BLaER1 treated with 17β-estradiol and CSF1 and Interleukin-3, amounts not matched to agents 10 nM and 100 nM (cell line): Measurements from ENCODE around the gene CRYGB.
A peak's percentile ranks its signal among the peaks of the same experiment; 100 is the strongest.
"Not testable (repeated sequence)": the region's sequence is repeated elsewhere in the genome, so short reads cannot be mapped to it uniquely, and the experiment has no call there.

Source experiments
- H3K27ac ChIP-seq, 11 experiments: shearing (Covaris generic); formaldehyde crosslinking; 2 replicates each; pipeline ENCODE4 v1.8.1; 2022
- H3K27me3 ChIP-seq, 11 experiments: shearing (Covaris generic); formaldehyde crosslinking; 2 replicates each; pipeline ENCODE4 v1.8.1; 2022
- H3K36me3 ChIP-seq, 11 experiments: shearing (Covaris generic); formaldehyde crosslinking; 2 replicates each; pipeline ENCODE4 v1.8.1; 2022
- H3K4me1 ChIP-seq, 10 experiments: shearing (Covaris generic); formaldehyde crosslinking; 2 replicates each; pipeline ENCODE4 v1.8.1; 2022
- H3K4me2 ChIP-seq, 11 experiments: shearing (Covaris generic); formaldehyde crosslinking; 2 replicates each; pipeline ENCODE4 v1.8.1; 2022
- H3K4me3 ChIP-seq, 10 experiments: shearing (Covaris generic); formaldehyde crosslinking; 2 replicates each; pipeline ENCODE4 v1.8.1; 2022
- H3K9ac ChIP-seq, 11 experiments: shearing (Covaris generic); formaldehyde crosslinking; 2 replicates each; pipeline ENCODE4 v1.8.1; 2022
- H3K9me3 ChIP-seq, 11 experiments: shearing (Covaris generic); formaldehyde crosslinking; replicated peaks in 1 of 11; 2 replicates each; pipeline ENCODE4 v1.8.1; 2022
- H4K20me1 ChIP-seq, 11 experiments: shearing (Covaris generic); formaldehyde crosslinking; 2 replicates each; pipeline ENCODE4 v1.8.1; 2022
- Cebpa-rat ChIP-seq, 11 experiments: shearing (Covaris generic); IDR thresholded peaks; 2 replicates each; pipeline ENCODE4 v1.8.1; 2022

CRYGB gene

DNA sequence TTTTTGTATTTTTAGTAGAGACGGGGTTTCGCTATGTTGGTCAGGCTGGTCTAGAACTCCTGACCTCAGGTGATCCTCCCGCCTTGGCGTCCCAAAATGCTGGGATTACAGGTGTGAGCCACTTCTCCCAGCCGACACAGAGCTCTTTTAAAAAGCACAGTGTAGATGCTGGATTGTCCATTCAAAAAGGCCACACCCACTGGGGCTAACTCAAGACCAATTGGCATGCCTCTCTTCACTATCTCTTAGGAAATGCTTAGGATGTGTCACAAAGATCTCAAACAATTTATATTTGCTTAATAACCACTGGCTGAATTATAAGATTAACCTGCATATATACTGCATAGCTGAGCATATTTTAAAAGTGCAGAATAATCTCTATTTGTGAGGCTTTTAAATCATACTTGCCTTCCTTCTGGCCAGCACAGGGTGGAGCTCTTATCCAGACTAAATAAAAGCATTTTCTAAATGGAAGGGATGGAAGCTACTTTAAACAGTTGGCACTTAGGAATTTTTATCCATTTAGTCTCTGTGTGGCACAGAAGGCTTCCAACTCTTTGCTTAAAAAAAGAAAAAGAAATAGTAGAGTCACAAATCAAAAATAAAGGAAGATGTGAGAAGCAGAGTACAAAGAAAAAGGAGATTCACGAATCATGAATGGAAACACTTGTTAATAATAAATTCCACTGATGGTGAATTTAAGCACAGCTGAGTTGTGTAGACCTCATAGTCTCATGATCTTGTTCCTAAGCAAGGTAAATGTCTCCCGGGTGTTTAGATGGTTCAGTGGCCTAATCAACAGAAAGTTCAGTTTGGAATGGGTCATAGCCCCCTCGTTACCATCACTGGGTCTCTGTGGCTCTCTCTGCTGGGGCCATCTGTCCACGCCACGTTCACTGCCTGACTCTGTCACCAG, 44.0 kb downstream of the CRYGB start:
- Histone ChIP-seq H3K27ac (no peak overlapping the region), H3K9me3 (no peaks in the 10 kb centered on the region; a peak in 1 of 22 replicates), H3K4me1 (peaks cover 0 to 2% (median 0%) of the 10 kb centered on the region in 10 experiments; a peak in 4 of 20 replicates), H4K20me1 (no peaks in the 10 kb centered on the region), H3K4me3 (no peak overlapping the region), H3K36me3 (no peaks in the 10 kb centered on the region), H3K9ac (no peak overlapping the region), H3K27me3 (no peaks in the 10 kb centered on the region), H3K4me2 (no peak overlapping the region)
- no peak for TF ChIP-seq Cebpa-rat (IDR thresholded peaks at IDR 0.05)

DNA sequence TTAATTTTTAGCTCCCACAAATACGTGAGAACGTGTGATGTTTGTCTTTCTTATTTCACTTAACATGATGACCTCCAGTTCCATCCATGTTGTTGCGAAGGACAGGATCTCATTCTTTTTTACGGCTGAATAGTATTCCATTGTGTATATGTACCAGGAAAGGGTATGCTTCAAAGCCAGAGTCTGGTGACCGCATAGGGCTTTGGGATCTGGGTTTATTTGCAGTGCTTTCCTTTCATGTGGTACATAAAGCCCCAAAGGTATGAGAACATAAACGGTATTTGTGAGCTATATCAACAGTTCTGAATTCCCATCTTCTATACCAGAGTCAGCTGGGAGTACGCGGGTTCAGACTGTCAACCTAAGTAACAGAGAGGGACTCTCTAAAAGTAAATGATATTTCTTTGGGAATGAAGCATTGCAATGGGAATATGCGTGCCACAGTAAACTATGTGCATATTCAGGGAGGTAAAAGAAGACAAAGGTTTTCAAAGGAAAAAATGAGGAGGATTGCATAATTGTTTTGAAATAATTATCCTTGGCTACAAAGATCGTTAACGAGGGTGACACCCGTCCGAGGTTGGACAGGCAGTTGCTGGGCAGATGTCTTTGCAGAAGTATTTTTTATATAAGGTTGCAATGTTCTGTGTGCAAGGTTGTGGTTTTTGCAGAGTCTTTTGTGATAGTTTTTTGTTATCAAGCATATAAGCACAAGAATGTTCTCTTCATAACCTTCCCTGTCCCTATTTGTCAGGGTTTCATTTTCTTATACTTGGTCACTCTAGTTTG, 46.1 kb downstream of the CRYGB start:
- no peaks in the 10 kb centered on the region for H4K20me1 ChIP-seq
- no peak for TF ChIP-seq Cebpa-rat (IDR thresholded peaks at IDR 0.05)
- H3K4me3 ChIP-seq = no peak overlapping the region
- peaks cover 0 to 20% (median 13%) of the 10 kb centered on the region in 10 experiments; a peak in 17 of 20 replicates for H3K4me1 ChIP-seq
- peaks cover 0 to 17% (median 9%) of the 10 kb centered on the region in 11 experiments; a peak in 15 of 22 replicates for H3K9me3 ChIP-seq
- no peak overlapping the region for H3K4me2 ChIP-seq
- no peak overlapping the region for H3K9ac ChIP-seq
- H3K27ac ChIP-seq = no peak overlapping the region
- H3K36me3 ChIP-seq = no peaks in the 10 kb centered on the region
- no peaks in the 10 kb centered on the region for H3K27me3 ChIP-seq

DNA sequence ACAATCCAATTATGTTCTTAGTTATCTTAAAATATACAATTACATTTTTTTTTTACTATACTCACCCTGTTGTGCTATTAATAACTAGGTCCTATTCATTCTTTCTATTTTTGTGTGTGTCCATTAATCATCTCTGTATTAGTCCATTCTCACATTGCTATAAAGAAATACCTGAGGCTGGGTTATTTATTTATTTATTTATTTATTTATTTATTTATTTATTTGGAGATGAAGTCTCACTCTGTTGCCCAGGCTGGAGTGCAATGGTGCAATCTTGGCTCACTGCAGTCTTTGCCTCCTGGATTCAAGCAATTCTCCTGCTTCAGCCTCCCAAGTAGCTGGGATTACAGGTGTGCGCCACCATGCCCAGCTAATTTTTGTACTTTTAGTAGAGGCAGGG, 47.3 kb downstream of the CRYGB start:
- not testable (repeated sequence) for H3K36me3 ChIP-seq, H3K27ac ChIP-seq, H3K27me3 ChIP-seq, H3K9ac ChIP-seq, H3K4me2 ChIP-seq, H4K20me1 ChIP-seq, H3K4me3 ChIP-seq
- Histone ChIP-seq H3K4me1 (peaks cover 0 to 25% (median 16%) of the 10 kb centered on the region in 10 experiments; a peak in 17 of 20 replicates), H3K9me3 (peaks cover 0 to 22% (median 13%) of the 10 kb centered on the region in 11 experiments; a peak in 15 of 22 replicates)

DNA sequence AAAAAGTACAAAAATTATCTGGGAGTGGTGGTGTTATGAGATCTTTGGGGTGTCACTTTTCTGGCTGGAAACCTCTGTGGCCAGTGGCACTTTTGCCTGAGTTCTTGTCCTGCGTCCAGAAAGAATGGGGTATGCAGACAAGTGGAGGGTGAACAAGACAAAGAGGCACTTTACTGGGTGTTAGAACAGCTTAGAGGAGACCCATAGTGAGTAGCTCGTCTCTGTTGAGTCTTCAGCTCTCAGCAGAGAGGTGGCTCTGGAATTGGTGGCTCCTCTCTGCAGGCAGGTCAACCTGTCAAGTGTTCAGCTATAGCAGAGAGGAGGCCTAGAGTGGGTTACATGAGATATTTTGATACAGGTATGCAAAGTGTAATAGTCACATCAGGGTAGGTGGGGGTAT, 47.7 kb downstream of the CRYGB start:
- Histone ChIP-seq H4K20me1 (no peaks in the 10 kb centered on the region), H3K4me2 (no peak overlapping the region), H3K4me1 (peaks cover 4 to 29% (median 19%) of the 10 kb centered on the region in 10 experiments), H3K36me3 (no peaks in the 10 kb centered on the region), H3K9me3 (peaks cover 0 to 22% (median 13%) of the 10 kb centered on the region in 11 experiments; a peak in 15 of 22 replicates), H3K9ac (no peak overlapping the region), H3K27ac (no peak overlapping the region), H3K4me3 (no peak overlapping the region), H3K27me3 (no peaks in the 10 kb centered on the region)
- TF ChIP-seq Cebpa-rat (IDR thresholded peaks at IDR 0.05) = no peak

DNA sequence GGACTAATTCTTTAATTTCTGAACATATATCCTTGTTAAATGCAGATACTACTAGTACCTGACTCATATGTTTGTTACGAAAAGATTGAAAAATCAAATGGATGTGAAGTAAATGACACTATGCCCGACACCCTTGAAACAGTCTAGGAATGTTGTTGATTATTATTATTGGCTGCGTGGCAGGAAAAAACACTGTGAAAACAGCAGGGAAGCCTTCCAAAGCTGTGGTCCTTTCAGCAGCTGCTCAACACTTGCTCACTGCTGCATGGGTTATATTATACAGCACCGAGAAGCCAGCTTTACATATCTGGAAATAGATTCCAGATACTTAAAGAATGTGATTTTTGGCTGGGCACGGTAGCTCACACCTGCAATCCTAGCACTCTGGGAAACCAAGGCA, 48.2 kb downstream of the CRYGB start:
- no peak for TF ChIP-seq Cebpa-rat (IDR thresholded peaks at IDR 0.05)
- Histone ChIP-seq H4K20me1 (no peaks in the 10 kb centered on the region), H3K4me1 (peaks cover 8 to 33% (median 24%) of the 10 kb centered on the region in 10 experiments), H3K36me3 (no peaks in the 10 kb centered on the region), H3K27me3 (no peaks in the 10 kb centered on the region), H3K4me3 (no peak overlapping the region), H3K4me2 (no peak overlapping the region), H3K9ac (no peak overlapping the region), H3K9me3 (peaks cover 0 to 22% (median 13%) of the 10 kb centered on the region in 11 experiments; a peak in 15 of 22 replicates), H3K27ac (no peak overlapping the region)

DNA sequence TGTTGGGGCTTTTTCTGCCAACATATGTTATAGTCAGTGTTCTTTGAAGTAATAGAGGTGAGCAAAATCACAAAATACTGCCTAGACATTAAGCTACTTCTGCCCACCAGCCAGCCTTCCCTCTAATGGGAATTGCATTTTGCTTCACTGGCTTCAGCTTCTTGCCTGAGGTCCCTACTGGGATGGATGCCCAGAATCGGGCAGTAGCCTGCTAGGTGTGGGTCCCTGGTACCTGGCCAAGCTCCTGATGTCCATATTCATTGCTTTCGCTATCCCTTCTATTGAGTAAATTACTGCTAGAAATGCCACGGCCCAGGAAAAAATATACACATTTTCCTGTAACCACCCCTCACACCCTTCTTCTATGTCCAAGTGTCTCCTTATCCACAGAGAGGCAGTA, 48.6 kb downstream of the CRYGB start:
- TF ChIP-seq Cebpa-rat (IDR thresholded peaks at IDR 0.05) = no peak
- Histone ChIP-seq H3K4me1 (peaks cover 13 to 38% (median 29%) of the 10 kb centered on the region in 10 experiments), H3K9me3 (peaks cover 0 to 22% (median 13%) of the 10 kb centered on the region in 11 experiments; a peak in 15 of 22 replicates), H3K36me3 (no peaks in the 10 kb centered on the region), H3K4me3 (no peak overlapping the region), H4K20me1 (no peaks in the 10 kb centered on the region), H3K4me2 (no peak overlapping the region), H3K9ac (no peak overlapping the region), H3K27ac (no peak overlapping the region), H3K27me3 (no peaks in the 10 kb centered on the region)

DNA sequence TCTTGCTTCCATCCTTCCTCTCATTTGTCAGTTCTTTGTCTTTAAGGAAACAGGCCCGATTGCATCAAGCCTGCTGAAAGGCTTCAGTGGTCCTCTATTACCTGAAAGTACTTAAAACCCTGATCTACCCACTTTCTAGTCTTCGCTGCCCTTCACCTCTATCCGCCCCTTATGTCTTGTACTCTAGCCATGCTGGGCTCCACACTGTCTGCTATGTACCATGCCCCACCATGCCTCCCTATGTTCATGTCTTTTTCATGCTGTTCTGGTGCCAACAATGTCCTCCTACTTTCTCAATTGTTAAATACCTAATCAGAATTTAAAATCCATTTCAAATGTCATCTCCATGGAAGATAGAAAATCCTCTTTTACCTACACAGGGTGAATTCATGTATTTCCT, 49.9 kb downstream of the CRYGB start:
- Histone ChIP-seq H3K27ac (peak overlapping the region in 7 of 11 experiments; percentile 7 to 72 (median 49); a peak in 11 of 22 replicates), H3K4me1 (peaks cover 17 to 42% (median 33%) of the 10 kb centered on the region in 10 experiments), H3K9me3 (peaks cover 0 to 22% (median 13%) of the 10 kb centered on the region in 11 experiments; a peak in 15 of 22 replicates), H3K4me3 (no peak overlapping the region), H3K36me3 (no peaks in the 10 kb centered on the region), H4K20me1 (no peaks in the 10 kb centered on the region), H3K9ac (no peak overlapping the region), H3K4me2 (peak overlapping the region in 10 of 11 experiments; percentile 13 to 63 (median 45); a peak in 19 of 22 replicates), H3K27me3 (no peaks in the 10 kb centered on the region)
- TF ChIP-seq Cebpa-rat (IDR thresholded peaks at IDR 0.05) = no peak

DNA sequence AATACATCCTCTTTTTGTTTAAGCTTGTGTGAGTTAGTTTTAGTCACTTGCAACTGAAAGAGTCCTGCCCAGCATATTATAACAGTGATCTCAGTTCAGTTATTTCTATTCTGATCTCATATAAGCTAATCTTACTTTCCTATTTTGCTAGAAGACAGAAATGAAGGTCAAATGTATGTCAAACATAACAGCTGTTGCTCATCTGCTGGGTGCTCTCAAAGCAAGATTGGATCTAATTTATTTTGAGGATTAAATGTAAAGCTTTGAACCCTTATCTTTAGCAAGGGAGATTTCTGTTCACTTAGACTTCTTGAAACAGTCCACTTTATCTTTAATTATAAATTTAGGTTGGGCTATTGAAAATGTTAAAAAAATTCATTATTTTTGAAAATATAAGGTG, 52.8 kb downstream of the CRYGB start:
- H3K27ac ChIP-seq = peak overlapping the region in 7 of 11 experiments; percentile 30 to 75 (median 68); a peak in 13 of 22 replicates
- H3K9me3 ChIP-seq = peaks cover 0 to 29% (median 17%) of the 10 kb centered on the region in 11 experiments; a peak in 15 of 22 replicates
- no peaks in the 10 kb centered on the region for H3K27me3 ChIP-seq
- H3K36me3 ChIP-seq = no peaks in the 10 kb centered on the region
- peak overlapping the region; percentile 11 to 64 (median 48); a peak in 20 of 22 replicates for H3K4me2 ChIP-seq
- peaks cover 17 to 42% (median 33%) of the 10 kb centered on the region in 10 experiments for H3K4me1 ChIP-seq
- no peaks in the 10 kb centered on the region for H4K20me1 ChIP-seq
- H3K9ac ChIP-seq = peak overlapping the region in 3 of 11 experiments; percentile 1 to 54 (median 27); a peak in 3 of 22 replicates
- TF ChIP-seq Cebpa-rat (IDR thresholded peaks at IDR 0.05) = no peak
- H3K4me3 ChIP-seq = no peak overlapping the region
